ENCODE results near the gene NLRP14.

NLRP14 gene

DNA sequence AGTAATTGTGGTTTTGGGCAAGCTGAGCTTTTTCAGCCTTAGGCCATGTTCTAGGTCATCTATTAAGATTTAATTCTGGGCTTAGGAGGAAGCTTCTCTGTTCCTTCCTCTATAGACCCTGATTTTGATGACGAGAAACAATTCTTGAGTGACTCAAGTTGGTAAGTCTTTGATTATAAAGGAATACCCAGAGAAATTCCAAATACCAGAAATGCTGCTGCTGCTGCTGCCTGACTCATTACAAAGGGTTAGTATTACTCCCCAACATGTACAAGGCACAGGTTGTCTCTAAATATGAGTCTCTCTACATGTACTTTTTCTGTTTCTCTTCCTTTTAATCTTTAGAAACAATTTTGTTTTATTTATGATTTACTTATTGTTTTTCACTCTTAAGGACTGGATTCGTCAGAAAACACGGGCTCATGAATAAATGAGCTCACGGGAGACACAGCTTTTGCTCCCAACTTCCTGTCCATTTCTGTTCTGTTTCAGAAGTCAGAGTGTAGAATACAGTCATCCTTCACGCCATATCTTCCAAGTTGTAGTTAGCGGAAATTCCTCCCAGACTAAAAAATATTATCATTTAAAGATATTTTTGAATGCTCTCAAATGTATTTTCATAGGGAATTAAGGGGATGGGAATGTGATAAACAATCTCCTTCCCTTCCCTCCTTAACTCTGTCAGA lies 36.7 kb downstream of the NLRP14 start:
- no peak for DNase-seq

DNA sequence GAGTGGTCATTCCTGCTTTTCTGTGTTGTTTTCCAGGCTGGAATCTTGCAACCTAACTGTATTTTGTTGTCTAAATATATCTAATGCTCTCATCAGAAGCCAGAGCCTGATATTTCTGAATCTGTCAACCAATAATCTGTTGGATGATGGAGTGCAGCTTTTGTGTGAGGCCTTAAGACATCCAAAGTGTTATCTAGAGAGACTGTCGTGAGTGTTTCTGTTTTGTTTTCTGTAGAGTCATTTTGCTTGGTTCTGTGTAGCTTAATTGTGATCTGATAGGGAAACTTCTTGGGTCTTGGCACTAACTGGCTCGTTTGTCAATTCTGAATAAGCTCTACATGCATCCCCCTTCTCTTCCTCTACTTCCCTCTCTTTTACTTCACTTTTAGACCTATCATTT lies 37.4 kb downstream of the NLRP14 start:
- no peak for DNase-seq

DNA sequence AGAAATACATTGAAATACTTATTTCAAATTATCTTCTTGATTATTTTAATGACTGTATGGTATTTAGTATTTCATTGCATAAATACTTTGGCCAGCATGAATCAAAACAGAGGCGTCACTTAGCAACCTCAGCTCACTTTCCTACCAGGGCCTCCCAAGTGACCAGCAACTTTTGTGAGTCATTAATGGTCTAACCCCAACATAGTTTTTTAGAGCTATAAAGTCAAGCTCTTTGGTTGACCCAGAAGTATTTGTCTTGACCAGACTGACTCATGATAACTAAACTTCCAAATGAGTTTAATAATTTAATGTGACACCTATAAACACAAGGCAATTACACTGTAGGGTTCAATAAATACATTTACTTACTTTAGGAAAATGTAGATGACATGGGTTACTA lies 40.6 kb downstream of the NLRP14 start:
- no peak for DNase-seq

DNA sequence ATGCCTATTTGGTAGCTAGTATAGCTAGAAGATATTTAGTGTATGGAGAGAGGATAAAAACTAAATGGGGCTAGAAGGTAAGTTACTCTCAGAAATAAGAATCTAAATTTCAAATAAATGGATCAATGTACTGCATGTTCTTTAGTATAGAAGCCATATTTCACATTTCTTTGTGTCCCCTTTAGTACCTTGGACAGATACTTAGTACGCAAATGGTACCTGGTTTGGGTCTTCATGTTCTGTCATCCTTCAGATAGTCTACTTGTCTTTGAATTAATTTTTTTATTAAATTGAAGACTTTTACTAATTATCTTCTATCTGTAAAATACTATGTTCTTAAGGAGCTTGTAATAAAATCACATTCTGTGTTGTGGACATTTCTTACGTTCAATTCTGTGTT lies 42.3 kb downstream of the NLRP14 start:
- DNase-seq = no peak

DNA sequence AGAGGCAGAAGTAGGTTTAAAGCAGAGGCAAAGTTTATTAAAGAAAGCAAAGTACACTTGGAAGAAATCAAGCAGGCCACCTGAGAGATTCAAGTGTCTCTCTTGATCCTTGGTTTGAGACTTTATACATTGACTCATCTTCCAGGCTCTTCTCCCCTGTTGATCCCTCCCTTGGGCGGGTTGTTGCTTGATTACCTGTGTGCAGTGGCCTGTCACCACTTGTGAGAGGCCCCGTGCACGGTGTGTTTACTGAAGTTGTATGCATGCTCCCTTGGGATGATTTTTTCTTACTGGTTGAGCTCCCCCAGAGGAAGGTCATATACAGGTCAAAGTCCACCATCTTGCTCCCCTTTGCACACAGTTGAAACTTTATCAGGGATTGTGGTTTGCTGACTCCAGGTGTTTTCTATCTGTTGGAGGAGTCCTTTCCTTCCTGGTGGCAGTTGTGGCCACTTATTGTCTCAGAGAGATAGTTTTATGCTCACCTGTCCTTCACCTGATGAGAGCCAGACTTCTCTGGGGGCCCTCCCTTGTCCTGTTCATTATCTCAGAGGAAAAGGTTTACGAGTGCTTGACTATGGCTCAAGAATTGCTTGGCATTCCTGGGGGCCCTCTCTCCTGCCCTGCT lies 52.2 kb downstream of the NLRP14 start:
- no peak for DNase-seq

DNA sequence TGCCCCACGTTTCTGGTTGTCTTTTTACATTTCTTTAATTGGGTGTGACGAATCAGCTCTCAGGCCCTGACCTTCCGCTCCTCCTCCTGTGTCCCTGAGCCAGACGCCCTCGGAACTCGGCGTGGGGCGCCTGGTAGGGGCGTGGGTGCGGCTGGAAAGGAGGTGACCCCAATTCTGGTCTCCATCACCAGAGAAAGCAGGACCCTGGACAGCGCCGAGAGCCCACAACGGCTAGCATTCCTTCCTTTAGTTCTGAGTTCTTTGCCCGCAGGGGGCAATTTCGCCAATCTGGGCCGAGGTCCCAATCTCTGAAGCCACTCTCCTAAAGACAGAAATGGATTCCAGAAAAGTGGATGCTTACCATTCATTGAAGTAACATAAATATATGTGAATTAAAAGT lies 56.8 kb downstream of the NLRP14 start:
- no peak for DNase-seq

DNA sequence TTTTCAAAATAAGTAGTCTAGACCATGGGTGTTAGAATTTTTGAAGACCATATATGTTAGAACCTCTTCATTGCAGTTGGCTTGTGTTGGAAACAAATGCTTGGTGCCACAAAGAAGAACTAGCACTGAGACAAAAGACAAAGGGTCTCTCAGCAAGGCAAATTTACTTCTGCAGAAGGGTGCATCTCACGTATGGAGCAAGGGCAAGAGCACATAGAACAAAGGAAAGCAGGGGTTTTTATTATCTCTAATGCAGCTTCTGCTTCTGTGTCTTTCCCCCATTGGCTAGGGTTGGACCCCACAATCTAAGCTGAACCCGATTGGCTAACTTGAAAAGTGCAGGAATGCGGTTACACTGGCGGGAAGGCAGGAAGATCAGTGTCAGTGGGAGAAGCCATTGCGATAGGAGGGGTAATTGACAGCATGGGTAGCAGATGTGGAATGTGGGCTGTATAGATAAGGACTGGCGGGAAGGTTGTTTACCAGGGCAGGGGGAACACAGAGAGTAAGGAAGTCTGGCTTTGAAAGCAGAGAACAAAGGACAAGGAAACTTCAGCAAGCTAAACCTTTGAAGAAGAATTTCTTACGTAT lies 59.4 kb downstream of the NLRP14 start:
- DNase-seq = no peak

DNA sequence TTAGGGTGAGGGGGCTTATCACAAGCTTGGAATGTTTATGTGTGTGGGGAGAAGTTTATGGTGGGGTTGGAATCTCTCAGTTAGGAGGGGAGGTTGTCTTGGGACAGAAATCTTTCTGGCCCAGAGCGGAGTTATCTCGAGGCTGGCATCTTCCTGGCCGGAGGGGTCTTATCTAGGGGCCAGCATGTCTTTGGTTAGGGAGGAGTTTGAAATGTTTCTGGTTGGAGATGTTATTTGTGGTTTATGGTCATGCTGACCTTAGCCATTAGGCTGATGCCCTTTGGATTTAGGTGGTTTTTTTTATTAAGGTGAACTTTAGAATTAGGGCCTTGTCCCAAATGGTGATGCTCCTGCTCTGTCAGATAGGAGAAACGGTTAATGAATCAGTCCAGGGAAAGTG lies 60.6 kb downstream of the NLRP14 start:
- no peak for DNase-seq

DNA sequence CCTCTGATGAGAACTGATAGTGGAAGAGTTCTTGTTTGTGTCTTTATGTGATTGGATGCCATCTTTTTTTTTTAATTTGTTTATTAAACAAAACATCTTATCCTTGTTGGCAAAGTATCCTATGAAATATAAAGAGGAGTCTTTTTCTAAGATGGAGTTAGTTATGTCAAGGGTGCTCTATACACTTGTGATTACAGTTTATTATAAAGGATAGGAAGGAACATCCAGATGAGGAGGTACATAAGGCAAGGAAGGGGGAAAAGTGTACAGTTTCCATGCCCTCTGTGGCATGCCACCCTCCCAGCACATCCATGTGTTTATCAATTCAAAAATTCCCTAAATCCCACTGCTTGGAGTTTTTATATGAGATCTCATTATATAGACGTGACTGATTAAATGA lies 61.2 kb downstream of the NLRP14 start:
- no peak for DNase-seq

DNA sequence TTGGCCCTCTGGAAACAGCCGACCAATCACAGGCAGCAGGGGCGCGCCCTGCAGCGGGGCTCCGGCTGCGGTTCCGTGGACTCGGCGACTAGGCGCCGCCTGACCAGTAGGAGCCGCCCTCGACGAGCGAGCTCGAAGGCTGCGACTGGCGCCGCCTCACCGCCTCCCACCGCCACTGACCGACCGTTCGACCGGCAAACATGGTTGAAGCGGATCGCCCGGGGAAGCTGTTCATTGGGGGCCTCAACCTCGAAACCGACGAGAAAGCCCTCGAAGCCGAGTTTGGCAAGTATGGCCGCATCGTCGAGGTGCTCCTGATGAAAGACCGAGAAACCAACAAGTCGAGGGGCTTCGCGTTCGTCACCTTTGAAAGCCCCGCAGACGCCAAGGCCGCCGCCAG lies 68.6 kb downstream of the NLRP14 start, which contains the start of gene RBMXL2:
RBMXL2 (plus strand) TSS at position 78 of the 400 bp plus-strand sequence; CDS start at position 201, 123 bp downstream.
- DNase-seq = no peak

DNA sequence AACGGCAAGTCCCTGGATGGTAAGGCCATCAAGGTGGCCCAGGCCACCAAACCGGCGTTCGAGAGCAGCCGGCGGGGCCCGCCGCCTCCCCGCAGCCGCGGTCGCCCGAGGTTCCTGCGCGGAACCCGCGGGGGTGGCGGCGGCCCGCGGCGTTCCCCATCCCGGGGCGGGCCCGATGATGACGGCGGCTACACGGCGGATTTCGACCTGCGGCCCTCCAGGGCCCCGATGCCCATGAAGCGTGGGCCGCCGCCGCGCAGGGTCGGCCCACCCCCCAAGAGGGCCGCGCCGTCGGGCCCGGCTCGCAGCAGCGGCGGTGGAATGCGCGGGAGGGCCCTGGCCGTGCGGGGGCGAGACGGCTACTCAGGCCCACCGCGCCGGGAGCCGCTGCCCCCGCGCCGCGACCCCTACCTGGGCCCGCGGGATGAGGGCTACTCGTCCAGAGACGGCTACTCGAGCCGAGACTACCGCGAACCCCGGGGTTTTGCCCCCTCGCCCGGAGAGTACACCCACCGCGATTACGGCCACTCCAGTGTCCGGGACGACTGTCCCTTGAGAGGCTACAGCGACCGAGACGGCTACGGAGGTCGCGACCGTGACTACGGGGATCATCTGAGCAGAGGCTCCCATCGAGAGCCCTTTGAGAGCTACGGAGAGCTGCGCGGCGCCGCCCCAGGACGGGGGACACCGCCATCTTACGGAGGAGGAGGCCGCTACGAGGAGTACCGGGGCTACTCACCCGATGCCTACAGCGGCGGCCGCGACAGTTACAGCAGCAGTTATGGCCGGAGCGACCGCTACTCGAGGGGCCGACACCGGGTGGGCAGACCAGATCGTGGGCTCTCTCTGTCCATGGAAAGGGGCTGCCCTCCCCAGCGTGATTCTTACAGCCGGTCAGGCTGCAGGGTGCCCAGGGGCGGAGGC lies 69.3 kb downstream of the NLRP14 start:
- no peak for DNase-seq

DNA sequence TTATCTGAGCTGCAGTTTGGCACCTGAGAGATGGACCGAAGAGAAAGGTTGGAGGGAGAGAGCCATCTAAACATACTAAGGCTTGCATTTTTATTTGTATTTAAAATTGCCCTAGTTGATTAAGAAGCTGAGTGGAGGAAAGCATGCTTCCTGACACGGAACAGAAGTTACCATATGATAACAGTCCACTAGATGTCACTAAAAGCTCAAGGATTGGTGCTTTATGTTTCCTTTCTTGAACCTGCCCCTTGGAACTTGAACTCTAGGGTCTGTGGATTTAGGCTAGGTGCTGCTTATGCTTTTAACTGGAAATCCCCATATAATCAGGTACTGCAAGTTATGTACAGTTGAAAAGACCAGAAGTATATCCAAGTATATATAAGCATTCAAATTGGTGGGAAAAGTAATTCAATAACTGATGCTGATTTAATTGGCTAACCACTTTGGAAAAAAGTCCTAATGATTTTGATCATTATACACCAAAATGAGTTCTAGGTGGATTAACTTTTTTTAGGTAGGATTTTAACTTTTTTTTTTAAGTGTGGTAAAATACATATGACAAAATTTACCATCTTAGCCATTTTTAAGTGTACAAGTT lies 78.1 kb downstream of the NLRP14 start:
- DNase-seq = peak; percentile 61

DNA sequence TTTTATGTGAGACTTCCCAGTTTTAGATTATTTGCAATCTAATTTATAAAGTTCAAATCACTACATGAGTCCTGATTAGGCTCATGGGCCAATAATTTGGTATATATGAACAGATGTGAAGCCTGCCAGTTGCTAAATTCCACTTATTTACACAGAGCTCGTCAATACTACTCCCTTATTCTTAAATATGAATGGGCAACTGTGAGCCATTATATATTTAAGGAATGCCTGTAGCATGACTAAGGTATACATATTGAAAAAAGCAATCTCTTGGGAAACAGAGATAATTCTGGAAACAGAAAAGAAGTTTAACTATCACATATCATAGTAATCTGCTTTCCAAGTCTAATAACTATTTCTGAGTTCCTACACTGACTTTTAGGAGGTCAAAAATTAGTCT lies 95.5 kb downstream of the NLRP14 start:
- DNase-seq = no peak

DNA sequence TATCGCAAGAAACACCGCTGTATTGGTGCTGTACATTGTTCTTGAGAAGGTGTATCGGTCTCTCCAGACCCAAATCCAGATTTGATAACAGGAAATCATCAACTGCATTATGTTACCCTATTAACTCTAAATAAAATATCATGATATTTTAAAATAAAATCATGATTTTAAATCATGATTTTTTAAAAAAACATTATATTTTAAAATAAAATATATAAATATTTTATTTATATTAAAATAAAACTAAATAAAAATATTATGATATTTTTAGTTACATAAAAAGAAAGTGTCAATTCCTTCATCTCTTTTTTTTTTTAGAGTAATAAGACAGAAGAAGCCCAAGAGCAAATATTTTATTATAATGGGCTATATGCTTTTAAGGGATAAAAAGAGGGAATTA lies 96.1 kb downstream of the NLRP14 start:
- DNase-seq = no peak
